COLO829 (cell line): ENCODE results near the gene FGD2.
"Not testable (repeated sequence)": the region's sequence is repeated elsewhere in the genome, so short reads cannot be mapped to it uniquely, and the experiment has no call there.

Experiments
- DNase-seq: peaks from one replicate; pipeline ENCODE4 v3.0.0; 2012; ENCODE audit warnings: low spot score

FGD2 gene

DNA sequence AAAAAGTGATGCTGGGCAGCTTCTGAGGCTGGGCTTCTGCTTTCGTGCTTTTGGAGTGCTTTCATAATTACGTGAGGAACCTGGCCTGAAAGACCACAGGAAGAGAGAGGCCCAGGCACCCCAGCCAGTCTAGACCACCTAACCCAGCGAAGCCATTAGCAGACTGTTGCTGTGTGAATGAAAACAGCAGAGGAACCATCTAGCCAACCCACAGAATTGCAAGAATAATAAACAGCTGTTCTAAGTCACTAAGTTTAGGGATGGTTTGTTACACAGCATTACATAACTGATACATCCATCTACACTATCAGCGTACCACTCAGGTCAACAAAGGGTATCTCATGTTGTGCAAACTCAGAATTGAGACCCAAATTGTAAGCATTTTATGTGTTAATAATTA, 34.5 kb downstream of the FGD2 start:
- no peak for DNase-seq

DNA sequence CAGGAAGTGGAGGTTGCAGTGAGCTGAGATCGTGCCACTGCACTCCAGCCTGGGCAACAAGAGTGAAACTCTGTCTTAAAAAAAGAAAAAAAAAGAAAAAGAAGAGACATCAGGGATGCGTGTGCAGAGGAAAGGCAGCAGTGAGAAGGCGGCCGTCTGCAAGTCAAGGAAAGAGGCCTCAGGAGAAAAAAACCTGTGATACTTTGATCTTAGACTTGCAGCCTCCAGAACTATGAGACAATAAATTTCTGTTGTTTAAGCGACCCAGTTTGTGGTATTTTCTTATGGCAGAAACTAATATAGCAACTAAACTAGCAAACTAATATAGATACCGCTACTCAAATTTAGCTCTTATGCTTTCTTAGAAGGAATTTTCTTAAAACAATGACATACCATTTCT, 36.1 kb downstream of the FGD2 start:
- no peak for DNase-seq

DNA sequence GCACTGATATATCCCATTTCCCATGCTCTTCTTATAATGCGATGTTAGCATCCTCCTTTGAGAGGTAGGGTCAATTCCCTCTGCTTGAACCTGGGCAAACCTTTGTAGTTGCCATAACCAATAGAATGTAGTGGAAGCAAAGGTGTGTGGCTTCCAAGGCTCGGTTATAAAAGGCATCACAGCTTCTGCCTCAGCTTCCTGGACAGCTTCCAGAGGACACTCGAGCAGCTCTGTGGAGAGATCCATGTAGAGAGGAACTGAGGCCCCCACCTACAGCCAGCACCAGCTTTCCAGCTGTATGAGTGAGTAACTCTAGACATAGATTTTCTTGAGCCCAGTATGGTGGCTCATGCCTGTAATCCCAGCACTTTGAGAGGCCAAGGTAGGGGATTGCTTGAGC, 36.7 kb downstream of the FGD2 start:
- no peak for DNase-seq

DNA sequence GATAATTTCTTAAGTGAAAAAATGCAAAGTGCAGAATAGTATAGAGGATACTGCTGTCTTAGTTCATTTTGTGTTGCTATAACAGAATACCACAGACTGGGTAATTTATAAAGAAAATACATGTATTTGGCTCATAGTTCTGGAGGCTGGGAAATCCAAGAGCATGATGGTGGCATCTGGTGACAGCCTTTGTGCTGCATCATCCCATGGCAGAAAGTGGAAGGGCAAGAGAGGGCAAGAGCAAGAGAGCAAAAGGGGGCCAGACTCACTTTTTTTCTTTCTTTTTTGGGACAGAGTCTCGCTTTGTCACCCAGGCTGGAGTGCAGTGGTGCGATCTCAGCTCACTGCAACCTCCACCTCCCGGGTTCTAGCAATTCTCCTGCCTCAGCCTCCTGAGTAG, 37.6 kb downstream of the FGD2 start:
- not testable (repeated sequence) for DNase-seq

DNA sequence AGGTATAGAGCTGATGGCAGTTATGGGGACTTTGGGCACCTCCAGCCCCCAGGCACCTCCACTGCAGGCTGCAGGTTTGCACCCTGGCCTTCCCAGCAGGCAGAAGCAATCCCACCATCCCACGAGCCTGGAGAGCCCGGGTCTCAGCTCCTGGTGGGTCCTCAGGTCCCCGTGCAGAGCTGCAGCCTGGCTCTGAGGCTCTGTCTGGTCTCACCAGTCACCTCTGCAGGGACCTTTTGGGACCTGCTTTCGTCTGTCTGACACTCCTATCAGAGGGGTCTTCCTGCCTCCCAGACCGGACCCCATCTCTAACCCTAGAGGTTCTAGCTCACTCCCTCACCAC, 41.9 kb downstream of the FGD2 start:
- no peak for DNase-seq

DNA sequence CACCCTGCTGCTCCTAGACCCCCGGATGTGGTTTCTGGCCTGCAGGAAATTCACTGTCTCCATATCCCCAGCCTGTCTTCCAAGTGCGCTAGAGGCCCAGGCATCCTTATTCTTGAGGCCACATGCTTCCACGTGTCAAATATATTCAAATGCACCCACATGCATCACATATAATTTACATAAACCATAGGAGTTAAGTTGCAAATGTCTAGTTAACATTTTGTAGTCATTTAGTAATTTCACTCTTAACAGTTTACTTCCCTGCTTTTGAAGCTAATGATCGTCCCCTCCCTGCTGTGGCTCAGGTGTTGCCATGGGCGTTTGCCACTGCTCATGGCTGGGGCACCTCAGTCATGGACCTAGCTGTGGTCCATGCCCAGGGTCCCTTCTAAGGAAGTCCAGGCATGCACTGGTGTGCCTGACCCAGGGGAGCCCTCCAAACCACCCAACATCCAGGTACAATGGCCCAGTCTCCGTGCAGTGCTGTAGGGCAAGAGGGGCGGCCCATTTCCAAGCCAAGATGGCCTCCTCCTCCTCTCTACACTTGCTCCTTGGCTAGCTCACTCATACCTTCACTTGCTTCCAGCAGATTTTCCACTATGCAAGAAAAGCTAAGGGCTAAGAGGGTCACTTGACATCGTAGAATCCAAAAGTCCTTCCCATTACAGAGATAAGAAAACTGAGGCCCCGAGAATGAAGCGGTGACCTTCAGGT, 42.4 kb downstream of the FGD2 start:
- no peak for DNase-seq

DNA sequence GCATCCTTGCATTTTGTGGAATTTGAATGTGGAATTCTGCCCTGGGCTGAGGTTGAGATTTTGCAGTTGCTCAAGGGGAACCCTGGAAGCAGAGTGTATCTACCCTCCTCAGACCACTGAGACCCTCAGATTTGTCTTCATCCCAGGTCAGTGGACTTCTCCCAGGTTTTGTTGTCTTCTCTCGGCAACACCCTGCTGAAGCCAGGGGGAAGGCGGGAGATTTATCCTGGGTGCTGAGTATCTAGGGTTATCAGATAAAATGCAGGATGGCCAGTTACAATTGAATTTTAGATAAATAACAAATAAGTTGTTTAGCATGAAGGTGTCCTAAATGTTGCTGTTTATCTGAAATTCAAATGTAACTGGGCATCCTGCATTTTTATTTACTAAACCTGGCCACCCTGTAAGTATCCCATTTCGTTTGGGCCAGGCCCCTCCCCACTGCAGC, 43.0 kb downstream of the FGD2 start:
- DNase-seq: no peak

DNA sequence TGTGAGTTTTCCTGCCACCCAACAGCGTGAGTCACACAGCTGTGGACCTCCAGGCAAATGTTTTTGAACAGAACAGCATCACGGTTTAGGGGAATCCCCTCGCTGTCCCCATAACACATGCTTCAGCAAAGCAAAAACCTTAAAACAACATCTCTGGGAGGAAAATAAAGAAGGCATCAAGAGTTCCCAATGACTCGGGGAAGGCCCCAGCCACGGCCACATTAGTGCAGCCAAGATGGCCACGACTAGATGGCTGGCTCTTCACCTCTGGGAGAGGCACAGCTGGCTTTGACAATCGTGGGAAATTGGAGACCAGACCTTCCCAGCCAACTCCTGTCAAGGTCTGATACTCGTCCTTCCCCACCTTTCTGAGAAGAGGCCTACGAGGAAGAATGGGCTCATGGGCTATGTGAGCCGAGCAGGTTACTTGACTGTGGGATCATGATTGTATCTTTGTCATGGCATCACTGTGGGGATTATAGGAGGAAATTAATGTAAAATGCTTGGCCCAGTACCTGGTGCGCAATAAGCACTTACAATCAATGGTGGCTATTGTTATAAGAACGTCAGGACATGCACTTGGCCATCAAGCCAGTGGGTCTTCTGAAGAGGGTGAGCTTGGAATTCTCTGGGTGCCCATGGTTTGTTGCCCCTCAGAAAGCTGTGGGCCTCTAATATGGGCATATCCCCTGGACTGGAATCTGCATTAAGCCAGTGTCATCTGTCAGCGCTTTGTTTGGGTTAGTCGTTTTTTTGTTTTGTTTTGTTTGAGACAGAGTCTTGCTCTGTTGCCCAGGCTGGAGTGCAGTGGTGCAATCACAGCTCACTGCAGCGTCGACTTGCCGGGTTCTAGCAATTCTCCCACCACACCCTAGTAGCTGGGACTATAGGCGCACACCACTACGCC, 43.6 kb downstream of the FGD2 start:
- peak; percentile 36 for DNase-seq

DNA sequence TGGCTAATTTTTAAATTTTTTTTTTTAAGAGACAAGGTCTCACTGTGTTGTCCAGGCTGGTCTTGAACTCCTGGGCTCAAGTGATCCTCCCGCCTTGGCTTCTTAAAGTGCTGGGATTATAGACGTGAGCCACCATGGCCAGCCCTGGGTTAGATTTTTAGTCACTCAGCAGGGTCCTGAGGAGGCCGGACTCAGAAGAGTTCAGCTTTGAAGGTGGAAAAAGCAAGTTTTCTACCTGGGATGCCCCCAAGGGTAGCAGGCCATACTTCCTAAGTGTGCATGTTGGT, 44.2 kb downstream of the FGD2 start:
- no peak for DNase-seq

DNA sequence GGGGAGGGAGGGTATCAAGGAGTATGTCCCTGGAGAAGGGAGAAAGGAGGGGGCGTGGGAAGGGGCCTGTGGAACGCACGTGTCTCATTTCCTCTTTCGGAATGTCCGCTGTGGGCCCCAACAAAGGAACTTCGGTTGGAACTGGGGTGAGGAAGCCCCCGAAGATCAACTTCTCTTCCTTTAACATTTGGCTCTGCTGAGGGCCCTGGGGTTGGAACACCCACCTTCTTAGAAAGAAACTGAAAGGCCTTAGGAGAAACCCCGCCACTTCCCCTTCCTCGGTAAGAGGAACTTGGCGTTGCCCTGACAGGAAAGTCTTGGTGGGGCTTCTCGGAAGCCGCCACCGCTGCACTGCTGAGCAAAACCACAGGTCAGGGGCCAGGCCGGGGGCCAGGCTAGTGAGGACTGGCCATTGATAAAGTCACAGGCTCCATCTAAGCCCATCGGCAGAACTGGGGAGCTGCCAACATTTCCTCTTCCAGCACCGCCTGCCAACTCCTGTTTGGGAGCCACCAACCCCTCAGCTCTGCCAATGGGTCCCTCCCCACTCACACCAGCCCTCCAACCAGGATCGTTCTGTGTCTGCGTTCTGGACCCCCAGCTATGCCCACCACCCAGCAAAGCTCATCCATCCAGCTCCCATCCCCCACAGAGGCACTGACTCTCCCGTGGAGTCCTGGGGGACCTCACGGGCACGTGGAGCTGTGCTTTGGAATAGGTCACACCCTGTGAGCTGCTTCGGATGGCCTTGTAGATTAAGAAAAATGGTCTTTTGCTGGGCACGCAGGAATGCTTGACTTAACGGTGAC, 44.8 kb downstream of the FGD2 start:
- DNase-seq: no peak

DNA sequence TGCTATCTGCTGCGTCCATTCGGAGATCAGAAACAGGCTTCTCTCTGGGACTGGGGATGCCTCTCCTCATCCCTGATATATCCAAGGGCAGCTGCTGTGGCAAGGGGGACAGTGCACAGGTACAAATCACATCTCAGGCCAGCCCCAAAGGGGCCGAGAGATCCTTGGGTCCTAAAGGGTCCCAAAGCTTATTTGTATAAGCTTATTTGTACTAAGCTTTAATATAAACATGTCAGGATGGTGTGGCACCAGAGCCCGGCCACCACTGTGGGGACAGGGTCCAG, 45.3 kb downstream of the FGD2 start:
- no peak for DNase-seq

DNA sequence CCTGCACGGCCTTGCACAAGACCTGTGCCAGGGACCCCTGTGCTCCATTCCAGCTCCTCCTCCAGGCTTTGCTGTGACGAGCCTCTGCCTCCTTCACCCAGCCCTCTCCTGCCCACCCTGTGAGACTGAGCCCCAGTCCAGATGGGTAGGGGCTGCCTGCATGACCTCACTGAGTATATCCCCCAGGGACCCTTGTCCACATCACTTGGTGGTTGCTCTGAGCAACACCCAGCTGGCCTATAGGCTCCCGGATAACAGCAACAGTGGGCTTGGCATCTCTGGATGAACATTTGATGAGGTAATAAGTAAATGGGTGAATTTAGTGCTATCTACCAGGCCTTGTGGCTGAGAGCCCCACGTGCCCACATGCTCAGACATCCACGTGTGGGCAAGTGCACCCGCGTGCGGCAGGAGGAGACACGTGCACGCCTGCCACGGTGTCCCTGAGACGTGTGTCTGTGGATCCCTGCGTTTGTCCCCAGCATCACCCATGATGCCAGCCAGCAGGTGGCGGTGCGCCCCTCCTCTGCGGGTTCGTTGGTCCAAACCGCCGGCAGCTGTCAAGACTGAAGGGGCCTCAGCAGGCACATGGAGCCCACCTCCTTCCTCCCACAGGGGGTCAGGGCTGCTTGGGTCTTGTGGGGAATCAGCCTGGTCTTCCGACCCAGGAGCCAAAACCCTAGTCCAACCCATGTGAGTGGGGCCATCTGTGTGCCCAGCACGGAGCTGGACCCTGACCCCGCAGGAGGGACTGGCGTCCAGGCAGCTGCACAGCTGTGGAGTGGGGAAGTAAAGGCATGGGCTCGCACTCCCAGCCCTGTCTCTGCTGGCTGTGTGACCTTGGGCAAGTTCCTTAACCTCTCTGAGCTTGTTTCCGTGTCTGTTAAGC, 45.9 kb downstream of the FGD2 start:
- DNase-seq: peak; percentile 82

DNA sequence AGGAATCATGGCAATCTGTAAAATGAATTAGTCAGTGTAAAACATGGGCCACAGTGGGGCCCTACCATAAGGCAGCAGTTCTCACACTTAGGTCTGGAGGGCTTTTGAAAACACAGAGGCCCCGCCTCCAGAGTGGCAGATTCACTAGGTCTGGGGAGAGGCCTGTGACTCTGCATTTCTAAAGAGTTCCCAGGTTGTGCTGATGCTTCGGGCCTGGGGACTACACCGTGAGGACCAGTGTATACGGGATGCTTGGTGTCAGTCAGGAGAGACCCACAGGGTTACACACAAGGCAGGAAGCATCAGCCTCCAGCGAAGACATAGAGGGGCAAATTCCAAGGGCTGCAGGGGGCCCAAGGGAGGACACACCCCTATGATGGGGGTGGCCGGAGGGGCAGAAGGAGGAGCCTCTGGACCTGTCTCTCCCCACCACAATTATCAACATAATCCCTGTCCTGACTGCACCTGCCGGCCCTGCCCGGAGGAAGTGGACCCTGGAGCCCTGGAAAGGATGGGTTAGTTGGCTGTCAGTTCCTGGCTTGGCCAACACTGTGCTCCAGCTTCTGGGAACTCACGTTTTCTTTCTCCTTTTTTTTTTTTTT, 46.7 kb downstream of the FGD2 start:
- DNase-seq: no peak

DNA sequence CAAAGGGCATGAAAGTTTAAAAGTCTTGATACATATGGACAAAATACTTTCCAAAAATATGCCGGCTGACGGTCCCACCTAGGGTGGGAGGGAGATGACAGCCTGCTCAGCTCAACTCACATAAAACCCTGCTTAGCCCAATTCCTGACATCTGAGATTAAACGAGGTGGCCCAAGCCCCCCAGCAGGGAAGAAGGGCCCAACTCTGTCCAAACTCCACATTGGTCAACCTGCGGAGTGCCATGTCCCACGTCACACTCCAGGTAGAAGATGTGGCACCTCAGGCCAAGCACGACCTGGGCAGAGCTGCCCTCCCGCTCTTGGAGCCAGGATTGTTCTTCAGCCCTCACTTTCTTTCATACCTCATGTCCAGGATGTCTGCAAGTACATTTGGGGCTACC, 48.2 kb downstream of the FGD2 start:
- no peak for DNase-seq

DNA sequence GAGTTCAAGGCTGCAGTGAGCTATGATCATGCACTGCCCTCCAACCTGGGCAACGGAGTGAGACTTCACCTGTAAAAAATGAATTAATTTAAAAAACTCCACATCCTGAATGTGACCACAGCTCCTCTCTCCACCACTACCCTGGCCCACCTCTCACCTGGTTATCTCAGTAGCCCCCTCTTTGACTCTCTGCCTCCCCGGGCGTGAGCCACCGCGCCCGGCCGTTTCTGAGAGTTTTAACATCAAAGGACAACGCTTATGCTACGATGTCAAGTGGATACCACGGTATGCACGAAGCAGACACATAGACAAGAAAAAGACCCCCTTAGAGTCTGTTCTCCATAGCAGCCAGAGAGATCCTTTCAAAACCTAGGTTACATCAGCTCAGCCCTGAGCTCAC, 48.7 kb downstream of the FGD2 start:
- DNase-seq: no peak

DNA sequence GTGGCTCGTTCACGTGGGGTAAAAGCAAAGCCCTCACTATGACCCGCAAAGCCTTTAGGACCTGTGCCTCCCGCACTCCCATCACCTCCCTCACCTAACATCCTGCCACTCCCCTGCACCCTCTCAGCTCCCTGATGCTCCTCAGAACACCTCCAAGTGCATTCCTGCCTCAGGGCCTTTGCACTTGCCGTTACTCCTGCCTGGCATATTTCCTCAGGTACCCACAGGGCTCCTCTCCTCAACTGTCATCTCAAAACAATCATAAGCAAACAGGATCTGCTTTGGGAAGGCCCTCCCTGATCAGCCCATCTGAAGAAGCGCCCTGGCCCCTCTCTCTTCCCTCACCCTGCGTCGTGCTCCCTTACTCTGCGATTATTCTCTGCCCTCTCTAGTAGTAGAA, 49.1 kb downstream of the FGD2 start:
- DNase-seq: no peak

DNA sequence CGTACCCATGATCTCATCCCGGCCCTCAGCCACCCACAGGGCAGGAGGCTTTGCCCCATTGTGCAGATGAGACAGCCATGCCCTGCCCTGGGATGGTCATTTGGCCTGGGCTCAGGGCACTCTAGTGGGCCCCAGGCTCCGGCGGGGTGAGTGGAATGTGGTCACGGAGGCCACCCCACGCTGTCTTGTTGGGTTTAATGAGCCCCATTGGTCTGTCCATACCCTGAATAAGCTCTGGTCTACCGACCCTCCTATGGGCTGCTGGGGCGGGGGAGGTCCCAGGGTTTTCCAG, 50.6 kb downstream of the FGD2 start:
- DNase-seq: no peak

DNA sequence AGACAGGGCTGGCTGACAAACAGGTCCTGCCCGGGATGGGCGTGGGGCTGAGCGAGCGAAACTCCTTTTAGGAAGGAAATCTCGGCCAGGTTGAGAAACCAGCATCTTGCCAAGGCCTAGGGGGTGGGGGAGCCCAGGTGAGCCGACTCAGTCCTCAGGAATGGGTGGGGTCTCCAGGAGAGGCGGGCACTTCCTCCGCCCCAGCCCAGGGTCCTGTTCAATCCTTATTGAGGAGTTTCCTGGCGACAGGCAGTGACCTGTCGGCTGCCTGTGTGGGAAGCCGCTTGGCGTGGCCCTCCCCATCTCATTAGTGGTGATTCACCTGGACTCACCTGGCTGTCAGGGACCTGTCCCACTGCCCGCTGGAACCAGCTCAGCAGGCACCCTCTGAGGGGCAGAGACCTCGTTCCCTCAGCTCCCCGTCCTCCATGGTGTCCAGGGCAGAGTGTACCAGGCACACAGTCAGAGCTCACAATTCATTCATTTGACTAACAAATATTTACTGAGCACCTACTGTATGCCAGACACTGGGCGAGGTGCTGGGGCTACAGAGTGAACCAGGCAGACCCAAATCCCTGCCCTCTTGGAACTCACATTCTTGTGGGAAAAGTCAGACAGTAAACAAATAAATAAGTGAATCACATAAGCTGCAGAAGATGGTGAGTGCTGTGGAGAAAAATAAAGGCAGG, 51.1 kb downstream of the FGD2 start:
- DNase-seq: no peak

DNA sequence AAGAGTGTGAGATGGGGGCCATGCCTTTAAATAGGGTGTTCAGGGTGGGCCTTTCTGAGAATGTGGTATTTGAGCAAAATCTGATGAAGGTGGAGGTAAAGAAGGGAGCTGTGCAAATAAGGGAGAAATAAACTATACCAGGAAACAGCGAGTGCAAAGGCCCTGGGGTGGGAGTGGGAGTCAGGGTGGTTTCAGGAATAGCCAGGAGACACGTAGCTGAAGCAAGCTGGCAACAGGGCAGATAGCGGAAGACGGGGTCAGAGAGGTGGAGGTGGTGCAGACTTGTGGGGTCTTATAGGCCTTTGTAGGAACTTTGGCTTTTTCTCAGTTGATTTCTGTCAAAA, 51.6 kb downstream of the FGD2 start:
- no peak for DNase-seq

DNA sequence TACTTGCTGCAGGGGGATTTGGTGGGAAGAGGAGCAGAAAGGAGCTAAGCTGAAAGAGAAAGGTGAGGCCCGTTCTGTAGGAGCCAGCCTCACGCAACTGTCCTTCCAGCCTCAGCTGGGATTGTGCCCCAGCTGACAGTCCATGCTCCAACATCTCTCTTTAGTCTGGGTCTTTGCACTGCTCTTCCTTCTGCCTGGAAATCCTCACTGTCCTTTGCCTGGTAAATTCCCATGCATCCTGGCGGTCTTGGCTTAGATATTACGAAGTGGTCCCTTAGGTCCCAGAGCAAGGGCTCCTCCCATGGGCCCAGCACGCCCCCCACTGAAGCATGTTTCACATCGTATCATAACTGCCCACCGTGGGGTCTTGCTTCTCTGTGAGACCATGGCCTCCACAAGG, 52.2 kb downstream of the FGD2 start:
- no peak for DNase-seq

DNA sequence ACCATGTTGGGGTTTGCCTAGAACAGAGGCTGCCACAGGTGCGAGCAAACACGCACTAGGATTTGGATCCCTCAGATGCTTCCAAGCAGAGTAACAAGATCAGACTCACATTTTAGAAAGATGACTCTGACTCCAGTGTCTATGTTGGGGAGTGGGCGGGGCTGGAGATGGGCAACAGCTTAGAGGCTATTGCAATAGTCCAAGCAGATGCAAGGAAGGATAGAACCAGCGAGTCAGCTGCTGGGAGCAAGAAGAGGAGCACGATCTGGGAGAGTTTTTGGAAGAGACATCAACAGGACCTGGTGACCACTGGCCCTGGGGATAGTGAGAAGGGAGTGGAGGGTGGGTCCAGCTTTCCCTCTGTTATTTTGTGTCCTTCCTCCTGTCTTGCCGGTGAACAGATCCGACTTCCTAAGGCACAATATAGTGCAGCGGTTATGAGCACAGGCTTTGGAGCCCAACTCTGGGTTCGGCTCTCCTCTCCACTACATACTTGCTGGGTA, 52.7 kb downstream of the FGD2 start:
- no peak for DNase-seq
